A549 (cell line): ENCODE measurements around the gene LRRC28. TPM values are rescaled to one million over a fixed set of nuclear protein-coding genes. Genes with fewer than 3 reads are reported as not detected.
A peak's percentile ranks its signal among the peaks of the same experiment; 100 is the strongest.

Source experiments
- ATAC-seq, 2 experiments: fragments of 200-7000 bp in 1 of 2; fragments of >200 bp in 1 of 2; cut with Nextera tagmentation in 1 of 2; cut with Tn5 transposase in 1 of 2; 3 replicates each; pipeline versions ENCODE4 v1.8.0 to v1.9.1; 2018 to 2020; ENCODE audit warnings: mild to moderate bottlenecking in 1 of 2, moderate library complexity in 1 of 2
- CTCF ChIA-PET: fragments of 300-600 bp; sonication (Branson Sonifier 250); formaldehyde crosslinking; extraction: SDS; loops from one replicate; lab custom pipeline; 2021; ENCODE audit warnings: antibody characterized with exemption, inconsistent platforms; lab: Yijun Ruan, JAX
- POLR2A ChIA-PET: fragments of 350-600 bp; formaldehyde crosslinking; extraction: SDS; loops from one replicate; lab custom pipeline; 2021; ENCODE audit warnings: antibody characterized with exemption, inconsistent platforms; lab: Yijun Ruan, JAX
- DNase-seq, 2 experiments: peaks; one replicate each; pipeline versions ENCODE4 v3.0.0 to v3.0.0-alpha.2; 2011 to 2016; ENCODE audit warnings: low read depth in 1 of 2, low spot score in 1 of 2
- FAIRE-seq: peaks from 2 replicates; lab custom pipeline; 2011; peaks lifted over from hg19 to GRCh38; lab: Jason Lieb, UNC
- H3K27ac ChIP-seq, 2 experiments: fragments of >200 bp; sonication (Bioruptor Twin); formaldehyde crosslinking; 3 replicates each; pipeline ENCODE4 v1.5.1; 2016 to 2017
- H3K4me1 ChIP-seq: fragments of >200 bp; sonication (Bioruptor Twin); formaldehyde crosslinking; 3 replicates; pipeline ENCODE4 v1.6.1; 2016
- H3K4me2 ChIP-seq: fragments of >200 bp; sonication (Bioruptor Twin); formaldehyde crosslinking; 3 replicates; pipeline ENCODE4 v1.6.1; 2016
- H3K4me3 ChIP-seq: fragments of >200 bp; sonication (Bioruptor Twin); formaldehyde crosslinking; 3 replicates; pipeline ENCODE4 v1.5.1; 2016
- H3K9me3 ChIP-seq: fragments of >200 bp; sonication (Bioruptor Twin); formaldehyde crosslinking; 3 replicates; pipeline ENCODE4 v1.6.1; 2016
- CBX8 ChIP-seq: fragments of 200-600 bp; sonication (generic); IDR thresholded peaks from 2 replicates; pipeline ENCODE4 v1.6.1; 2016
- CEBPB ChIP-seq, 2 experiments: fragments of >200 bp in 1 of 2; sonication (Bioruptor Twin) in 1 of 2; formaldehyde crosslinking in 1 of 2; IDR thresholded peaks; 2 replicates each; pipeline ENCODE4 v1.6.1; 2012 to 2016
- EHMT2 ChIP-seq: fragments of 200-600 bp; sonication (generic); IDR thresholded peaks from 2 replicates; pipeline ENCODE4 v1.6.1; 2016; ENCODE audit warnings: antibody characterized with exemption, low read depth, mild to moderate bottlenecking, moderate library complexity
- EP300 ChIP-seq, 2 experiments: fragments of >200 bp; sonication (Bioruptor Twin); formaldehyde crosslinking; IDR thresholded peaks; 2 replicates in 1 of 2; 3 replicates in 1 of 2; pipeline ENCODE4 v1.6.1; 2016 to 2017
- ESRRA ChIP-seq: fragments of 150-350 bp; IDR thresholded peaks from 2 replicates; pipeline ENCODE4 v1.6.1; 2014; ENCODE audit warnings: mild to moderate bottlenecking, low read length, borderline replicate concordance
- FOSB ChIP-seq: fragments of 250-450 bp; sonication (Bioruptor Pico); IDR thresholded peaks from 2 replicates; pipeline ENCODE4 v1.5.0; 2020; ENCODE audit warnings: mild to moderate bottlenecking, moderate library complexity
- FOXS1 ChIP-seq: fragments of 250-450 bp; sonication (Bioruptor Pico); IDR thresholded peaks from 2 replicates; pipeline ENCODE4 v1.5.0; 2020; ENCODE audit warnings: mild to moderate bottlenecking, moderate library complexity
- HDAC2 ChIP-seq: fragments of 200-600 bp; sonication (generic); IDR thresholded peaks from 2 replicates; pipeline ENCODE4 v1.6.1; 2016
- HOXB13 ChIP-seq: fragments of 250-450 bp; sonication (Bioruptor Pico); IDR thresholded peaks from 2 replicates; pipeline ENCODE4 v1.5.0; 2020; ENCODE audit warnings: low read depth, mild to moderate bottlenecking, moderate library complexity
- HOXB5 ChIP-seq: fragments of 250-450 bp; sonication (Bioruptor Pico); IDR thresholded peaks from 2 replicates; pipeline ENCODE4 v1.5.0; 2020; ENCODE audit warnings: mild to moderate bottlenecking, moderate library complexity
- JUN ChIP-seq, 2 experiments: fragments of >200 bp; sonication (Bioruptor Twin); formaldehyde crosslinking; IDR thresholded peaks; 2 replicates in 1 of 2; 3 replicates in 1 of 2; pipeline ENCODE4 v1.6.1; 2016 to 2017
- JUNB ChIP-seq: fragments of >200 bp; sonication (Bioruptor Twin); formaldehyde crosslinking; IDR thresholded peaks from 2 replicates; pipeline ENCODE4 v1.6.1; 2016
- MAZ ChIP-seq: fragments of 150-350 bp; IDR thresholded peaks from 2 replicates; pipeline ENCODE4 v1.6.1; 2014; ENCODE audit warnings: antibody characterized with exemption, low read depth, low read length, borderline replicate concordance
- MYC ChIP-seq: IDR thresholded peaks from 2 replicates; pipeline ENCODE4 v1.6.1; 2012; ENCODE audit warnings: mild to moderate bottlenecking, inconsistent platforms, low read length, improper control_type of control experiment, borderline replicate concordance
- NFE2L2 ChIP-seq: fragments of 150-350 bp; conservative IDR thresholded peaks from 2 replicates; pipeline ENCODE4 v1.6.1; 2014; ENCODE audit warnings: low read length
- NPAS2 ChIP-seq: fragments of 250-450 bp; sonication (Bioruptor Pico); IDR thresholded peaks from 2 replicates; pipeline ENCODE4 v1.8.0; 2022; ENCODE audit warnings: mild to moderate bottlenecking, moderate library complexity, borderline replicate concordance
- PHF8 ChIP-seq: fragments of 200-600 bp; sonication (generic); IDR thresholded peaks from 2 replicates; pipeline ENCODE4 v1.6.1; 2016; ENCODE audit warnings: low read depth, mild to moderate bottlenecking, antibody characterized with exemption, moderate library complexity, borderline replicate concordance
- RAD21 ChIP-seq, 2 experiments: fragments of >200 bp in 1 of 2; sonication (Bioruptor Twin) in 1 of 2; formaldehyde crosslinking in 1 of 2; IDR thresholded peaks in 1 of 2; conservative IDR thresholded peaks in 1 of 2; 2 replicates in 1 of 2; 3 replicates in 1 of 2; pipeline ENCODE4 v1.6.1; 2012 to 2018; ENCODE audit warnings: inconsistent platforms in 1 of 2
- RARB ChIP-seq: fragments of 250-450 bp; sonication (Bioruptor Pico); IDR thresholded peaks from 2 replicates; pipeline ENCODE4 v1.8.0; 2021; ENCODE audit warnings: mild to moderate bottlenecking, moderate library complexity
- SREBF2 ChIP-seq: fragments of 450-650 bp; IDR thresholded peaks from 2 replicates; pipeline ENCODE4 v1.6.1; 2014; ENCODE audit warnings: mild to moderate bottlenecking, moderate library complexity
- WGBS: methylation state at CpG from one replicate; pipeline ENCODE4 v1.1.6; 2017; ENCODE audit errors: missing lambda C conversion rate; 5-methylcytosine and 5-hydroxymethylcytosine counted together
- polyA plus RNA-seq, 4 experiments: library from polyadenylated mRNA; depleted of rRNA in 3 of 4; stranded (reverse); fragments of >200 nt; fragmentation: RNase III in 1 of 4; extraction: RNeasy Plus Mini Kit Qiagen cat#74134 plus additional on column Dnase treatment in 1 of 4; gene quantifications; 2 replicates in 3 of 4; 3 replicates in 1 of 4; pipeline ENCODE4 v1.2.3, GENCODE V29; 2011 to 2017
- TF ChIP-seq, protein P1 (sequence below): fragments of 250-450 bp; sonication (Bioruptor Pico); IDR thresholded peaks from 2 replicates; pipeline ENCODE4 v1.5.0; 2020; ENCODE audit warnings: low read depth, mild to moderate bottlenecking, moderate library complexity
- TF ChIP-seq, protein P2 (sequence below): IDR thresholded peaks from 2 replicates; pipeline ENCODE4 v1.6.1; 2012
- TF ChIP-seq, protein P3 (sequence below): fragments of >200 bp; sonication (Bioruptor Twin); formaldehyde crosslinking; IDR thresholded peaks from 2 replicates; pipeline ENCODE4 v1.6.1; 2016
- TF ChIP-seq, protein P4 (sequence below): fragments of 150-350 bp; IDR thresholded peaks from 2 replicates; pipeline ENCODE4 v1.6.1; 2014; ENCODE audit warnings: low read depth, mild to moderate bottlenecking, low read length
- TF ChIP-seq, protein P5 (sequence below): IDR thresholded peaks from 2 replicates; pipeline ENCODE4 v1.6.1; 2012; ENCODE audit warnings: low read depth, borderline replicate concordance

Gene LRRC28
- polyA plus RNA-seq, 2 of the 4 experiments (the other 2 are of a cell fraction): 19.6 to 62.4 TPM

DNA sequence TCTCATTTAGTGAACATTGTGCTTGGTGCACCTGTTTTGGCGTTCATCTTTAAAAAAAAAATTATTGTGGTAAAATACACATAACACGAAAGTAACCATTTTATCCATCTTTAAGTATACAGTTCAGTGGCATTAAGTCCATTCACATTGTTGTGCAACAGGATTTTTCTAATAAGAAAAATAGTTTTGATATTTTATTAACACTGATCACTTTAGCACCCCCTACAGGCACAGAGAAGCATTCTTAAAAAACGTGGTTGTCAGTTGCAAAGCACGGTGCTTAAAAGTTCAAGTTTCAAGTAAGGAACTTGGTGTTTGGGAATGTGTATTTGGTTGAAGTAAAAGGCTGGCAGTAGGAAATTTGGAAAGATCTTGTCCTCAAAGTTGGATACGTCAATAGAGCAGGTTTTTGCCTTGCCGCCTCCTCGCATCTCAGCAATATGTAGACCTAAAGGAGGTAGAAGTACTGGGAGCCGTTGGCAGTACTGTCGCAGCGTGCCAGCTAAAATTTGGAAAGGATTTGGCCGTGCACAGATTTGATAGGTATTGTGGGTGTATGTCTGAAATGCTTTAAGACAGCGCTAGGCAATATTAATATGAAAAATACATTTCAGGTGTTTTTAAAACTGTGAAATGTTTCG is 110.4 kb downstream of the LRRC28 start (continued):
- TF ChIP-seq, protein P1, sequence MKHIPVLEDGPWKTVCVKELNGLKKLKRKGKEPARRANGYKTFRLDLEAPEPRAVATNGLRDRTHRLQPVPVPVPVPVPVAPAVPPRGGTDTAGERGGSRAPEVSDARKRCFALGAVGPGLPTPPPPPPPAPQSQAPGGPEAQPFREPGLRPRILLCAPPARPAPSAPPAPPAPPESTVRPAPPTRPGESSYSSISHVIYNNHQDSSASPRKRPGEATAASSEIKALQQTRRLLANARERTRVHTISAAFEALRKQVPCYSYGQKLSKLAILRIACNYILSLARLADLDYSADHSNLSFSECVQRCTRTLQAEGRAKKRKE: no peak
- TF ChIP-seq FOSB (CRISPR knock-in tag) (no peak), RAD21 (conservative IDR thresholded peaks at IDR 0.05 in 1 of 2, IDR thresholded peaks at IDR 0.05 in 1 of 2) (peak; percentile 49 to 53; a peak in 4 of 5 replicates)
- TF ChIP-seq, all 56 proteins: peak for 3

DNA sequence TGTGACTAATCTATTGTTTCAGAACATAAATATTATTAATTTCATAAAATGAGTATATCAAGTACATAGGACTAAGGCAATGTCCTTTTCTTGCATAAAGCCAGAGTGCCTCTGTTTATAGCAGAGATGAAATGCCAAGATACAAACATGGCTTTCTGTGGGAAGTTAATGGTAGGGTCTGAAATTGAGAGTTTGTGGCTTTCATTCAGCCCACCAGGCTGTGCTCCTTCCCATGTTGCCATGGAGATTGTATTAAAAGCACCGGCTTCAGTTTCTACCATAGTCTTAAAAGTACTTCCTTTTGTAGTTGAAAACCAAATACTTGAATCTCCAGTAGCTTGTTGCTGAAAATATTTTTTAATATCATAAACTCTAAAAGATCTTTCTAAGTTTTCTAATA is 114.0 kb downstream of the LRRC28 start:
- Histone ChIP-seq H3K27ac (no peak overlapping the region), H3K4me2 (no peak overlapping the region), H3K4me3 (no peak overlapping the region), H3K9me3 (no peaks in the 10 kb centered on the region), H3K4me1 (no peaks in the 10 kb centered on the region)
- POLR2A ChIA-PET: no interaction called here
- FAIRE-seq (no peak), ATAC-seq (no peak)
- TF ChIP-seq HDAC2: no peak
- TF ChIP-seq ESRRA: no peak
- TF ChIP-seq RARB: no peak
- TF ChIP-seq EHMT2: no peak
- TF ChIP-seq, all 56 proteins: peak for 0
- DNase-seq: no peak
- WGBS: 86% methylated on average over 1 of the region's 1 CpG
- CTCF ChIA-PET: no interaction called here

DNA sequence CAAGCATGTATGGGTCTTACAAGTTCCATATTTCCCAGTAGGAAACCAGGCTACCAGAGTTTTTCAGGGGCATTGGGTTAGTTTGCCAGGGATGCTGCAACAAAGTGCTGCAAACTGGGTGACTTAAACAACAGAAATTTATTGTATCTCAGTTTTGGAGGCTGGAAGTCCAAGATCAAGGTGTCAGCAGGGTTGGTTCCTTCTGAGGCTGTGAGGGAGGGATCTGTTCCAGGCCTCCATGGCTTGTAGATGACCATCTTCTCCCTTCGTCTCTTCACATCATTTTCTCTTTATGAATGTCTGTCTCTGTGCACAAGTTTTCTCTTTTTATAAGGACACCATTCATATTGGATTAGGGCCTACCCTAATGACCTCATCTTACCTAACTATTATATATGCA is 114.7 kb downstream of the LRRC28 start:
- CTCF ChIA-PET: no interaction called here
- POLR2A ChIA-PET: no interaction called here
- FAIRE-seq: no peak

DNA sequence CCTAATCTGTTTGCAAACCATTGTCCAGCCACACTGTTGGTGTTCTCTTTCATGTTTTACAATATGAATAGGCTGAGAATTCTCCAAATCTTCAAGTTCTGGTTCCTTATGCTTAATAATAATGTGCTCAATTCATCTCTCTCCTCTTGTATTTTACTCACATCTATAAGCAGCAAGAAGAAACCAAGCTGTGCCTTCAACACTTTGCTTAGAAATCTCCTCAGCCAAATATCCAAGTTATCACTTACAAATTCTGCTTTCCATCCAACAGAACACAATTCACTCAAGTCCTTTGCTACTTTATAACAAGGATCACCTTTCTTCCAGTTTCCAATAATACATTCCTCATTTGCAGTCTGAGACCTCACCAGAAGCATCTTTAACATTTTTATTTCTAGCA is 117.5 kb downstream of the LRRC28 start:
- CTCF ChIA-PET: interaction anchor here (1.0 to 1.6 kb wide), 4 partner anchors 23 to 96 kb away, joined by 3 to 4 read pairs (median 3); no protein-coding TSS in a partner anchor
- ATAC-seq (no peak), FAIRE-seq (peak; percentile 18)
- TF ChIP-seq MAZ (no peak), MYC (no peak), RARB (no peak), RAD21 (conservative IDR thresholded peaks at IDR 0.05 in 1 of 2, IDR thresholded peaks at IDR 0.05 in 1 of 2) (no peak), PHF8 (no peak), NFE2L2 (no peak), NPAS2 (CRISPR knock-in tag) (no peak), EP300 (IDR thresholded peaks at IDR 0.05) (no peak), HDAC2 (no peak), EHMT2 (no peak), JUN (IDR thresholded peaks at IDR 0.05) (no peak), FOSB (CRISPR knock-in tag) (no peak), SREBF2 (no peak), CEBPB (IDR thresholded peaks at IDR 0.05) (no peak), CBX8 (no peak)
- TF ChIP-seq, protein P2, sequence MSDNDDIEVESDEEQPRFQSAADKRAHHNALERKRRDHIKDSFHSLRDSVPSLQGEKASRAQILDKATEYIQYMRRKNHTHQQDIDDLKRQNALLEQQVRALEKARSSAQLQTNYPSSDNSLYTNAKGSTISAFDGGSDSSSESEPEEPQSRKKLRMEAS: no peak
- TF ChIP-seq, protein P3, sequence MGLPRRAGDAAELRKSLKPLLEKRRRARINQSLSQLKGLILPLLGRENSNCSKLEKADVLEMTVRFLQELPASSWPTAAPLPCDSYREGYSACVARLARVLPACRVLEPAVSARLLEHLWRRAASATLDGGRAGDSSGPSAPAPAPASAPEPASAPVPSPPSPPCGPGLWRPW: no peak
- TF ChIP-seq, protein P4, sequence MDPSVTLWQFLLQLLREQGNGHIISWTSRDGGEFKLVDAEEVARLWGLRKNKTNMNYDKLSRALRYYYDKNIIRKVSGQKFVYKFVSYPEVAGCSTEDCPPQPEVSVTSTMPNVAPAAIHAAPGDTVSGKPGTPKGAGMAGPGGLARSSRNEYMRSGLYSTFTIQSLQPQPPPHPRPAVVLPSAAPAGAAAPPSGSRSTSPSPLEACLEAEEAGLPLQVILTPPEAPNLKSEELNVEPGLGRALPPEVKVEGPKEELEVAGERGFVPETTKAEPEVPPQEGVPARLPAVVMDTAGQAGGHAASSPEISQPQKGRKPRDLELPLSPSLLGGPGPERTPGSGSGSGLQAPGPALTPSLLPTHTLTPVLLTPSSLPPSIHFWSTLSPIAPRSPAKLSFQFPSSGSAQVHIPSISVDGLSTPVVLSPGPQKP: no peak

More for the DNA sequence above, 114.7 kb downstream of the LRRC28 start:
- Histone ChIP-seq H3K9me3 (no peaks in the 10 kb centered on the region), H3K27ac (no peak overlapping the region), H3K4me2 (no peak overlapping the region), H3K4me1 (no peaks in the 10 kb centered on the region), H3K4me3 (no peak overlapping the region)
- TF ChIP-seq NPAS2 (CRISPR knock-in tag) (no peak), HOXB13 (CRISPR knock-in tag) (no peak), FOXS1 (CRISPR knock-in tag) (no peak), JUN (IDR thresholded peaks at IDR 0.05) (no peak), EP300 (IDR thresholded peaks at IDR 0.05) (no peak), JUNB (no peak), MAZ (no peak), HOXB5 (CRISPR knock-in tag) (no peak), RAD21 (conservative IDR thresholded peaks at IDR 0.05 in 1 of 2, IDR thresholded peaks at IDR 0.05 in 1 of 2) (no peak)
- TF ChIP-seq, protein P5, sequence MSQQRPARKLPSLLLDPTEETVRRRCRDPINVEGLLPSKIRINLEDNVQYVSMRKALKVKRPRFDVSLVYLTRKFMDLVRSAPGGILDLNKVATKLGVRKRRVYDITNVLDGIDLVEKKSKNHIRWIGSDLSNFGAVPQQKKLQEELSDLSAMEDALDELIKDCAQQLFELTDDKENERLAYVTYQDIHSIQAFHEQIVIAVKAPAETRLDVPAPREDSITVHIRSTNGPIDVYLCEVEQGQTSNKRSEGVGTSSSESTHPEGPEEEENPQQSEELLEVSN: no peak
- TF ChIP-seq, protein P4: no peak
- TF ChIP-seq, protein P1: no peak
- WGBS: 78% methylated on average over 1 of the region's 1 CpG
- ATAC-seq: no peak
- no peak for DNase-seq

More for the DNA sequence above, 117.5 kb downstream of the LRRC28 start:
- Histone ChIP-seq H3K4me1 (0 out of 3 replicates have a peak, but pooled peaks cover 4% of the 10 kb centered on the region), H3K9me3 (no peaks in the 10 kb centered on the region), H3K4me3 (no peak overlapping the region), H3K4me2 (no peak overlapping the region), H3K27ac (no peak overlapping the region)
- DNase-seq: no peak
- POLR2A ChIA-PET: no interaction called here
